Measurements from ENCODE around the gene PRKN. TPM values are rescaled to one million over a fixed set of nuclear protein-coding genes. Genes with fewer than 3 reads are reported as not detected.

The PRKN gene
- total RNA-seq, 2 experiments from 2014 or later: 0.63 TPM; not detected in 1

- no peak for DNase-seq
- H3K36me3 Mint-ChIP-seq (ENCODE audit: low read depth): no peaks in the 10 kb centered on the region
- ChIA-PET CTCF (no interaction called here), POLR2A (no interaction called here)
- H3K27ac Mint-ChIP-seq: no peak overlapping the region
- no peak for ATAC-seq
- no peaks in the 10 kb centered on the region for H3K4me1 Mint-ChIP-seq (ENCODE audit: low read depth)
- no peak overlapping the region for H3K4me3 Mint-ChIP-seq
- H3K27me3 Mint-ChIP-seq (ENCODE audit: low read depth): no peaks in the 10 kb centered on the region
- no peaks in the 10 kb centered on the region for H3K9me3 Mint-ChIP-seq (ENCODE audit: insufficient read depth)
Measured at GRCh38 chr6:162187168-162187935, 540.2 kb downstream of the PRKN start.

GRCh38 chr6:162184465-162184864 lies 543.1 kb downstream of the PRKN start:
- no peaks in the 10 kb centered on the region for H3K27me3 Mint-ChIP-seq (ENCODE audit: low read depth)
- CTCF ChIA-PET: no interaction called here
- no peak for ATAC-seq

GRCh38 chr6:162181741-162182401 lies 545.7 kb downstream of the PRKN start:
- ATAC-seq: no peak
- CTCF ChIA-PET: no interaction called here

More at GRCh38 chr6:162184465-162184864, 543.1 kb downstream of the PRKN start:
- POLR2A ChIA-PET: no interaction called here
- Mint-ChIP-seq H3K27ac (no peak overlapping the region), H3K36me3 (ENCODE audit: low read depth) (no peaks in the 10 kb centered on the region), H3K9me3 (ENCODE audit: insufficient read depth) (no peaks in the 10 kb centered on the region), H3K4me3 (no peak overlapping the region), H3K4me1 (ENCODE audit: low read depth) (peaks cover 2% of the 10 kb centered on the region)
- DNase-seq: no peak

GRCh38 chr6:162181111-162181510 lies 546.5 kb downstream of the PRKN start:
- CTCF ChIA-PET: no interaction called here
- DNase-seq (no peak), ATAC-seq (no peak)
- no peaks in the 10 kb centered on the region for H3K9me3 Mint-ChIP-seq (ENCODE audit: insufficient read depth)
- no peaks in the 10 kb centered on the region for H3K36me3 Mint-ChIP-seq (ENCODE audit: low read depth)
- H3K4me3 Mint-ChIP-seq: no peak overlapping the region
- H3K27ac Mint-ChIP-seq: no peak overlapping the region
- H3K4me1 Mint-ChIP-seq (ENCODE audit: low read depth): peaks cover 2% of the 10 kb centered on the region
- POLR2A ChIA-PET: no interaction called here
- no peaks in the 10 kb centered on the region for H3K27me3 Mint-ChIP-seq (ENCODE audit: low read depth)

More at GRCh38 chr6:162181741-162182401, 545.7 kb downstream of the PRKN start:
- Mint-ChIP-seq H3K36me3 (ENCODE audit: low read depth) (no peaks in the 10 kb centered on the region), H3K9me3 (ENCODE audit: insufficient read depth) (no peaks in the 10 kb centered on the region), H3K27ac (no peak overlapping the region), H3K4me1 (ENCODE audit: low read depth) (peaks cover 2% of the 10 kb centered on the region), H3K27me3 (ENCODE audit: low read depth) (no peaks in the 10 kb centered on the region), H3K4me3 (no peak overlapping the region)
- POLR2A ChIA-PET: no interaction called here
- DNase-seq: no peak

- H3K27me3 Mint-ChIP-seq (ENCODE audit: low read depth): no peaks in the 10 kb centered on the region
- no peaks in the 10 kb centered on the region for H3K9me3 Mint-ChIP-seq (ENCODE audit: insufficient read depth)
- no peaks in the 10 kb centered on the region for H3K36me3 Mint-ChIP-seq (ENCODE audit: low read depth)
- no peak for ATAC-seq
- CTCF ChIA-PET: no interaction called here
- peaks cover 2% of the 10 kb centered on the region for H3K4me1 Mint-ChIP-seq (ENCODE audit: low read depth)
- POLR2A ChIA-PET: no interaction called here
- no peak overlapping the region for H3K4me3 Mint-ChIP-seq
- no peak overlapping the region for H3K27ac Mint-ChIP-seq
- DNase-seq: no peak
Measured at GRCh38 chr6:162179196-162179951, 548.2 kb downstream of the PRKN start.

- POLR2A ChIA-PET: no interaction called here
- no peaks in the 10 kb centered on the region for H3K27me3 Mint-ChIP-seq (ENCODE audit: low read depth)
- H3K4me3 Mint-ChIP-seq: no peak overlapping the region
- CTCF ChIA-PET: no interaction called here
- peaks cover 2% of the 10 kb centered on the region for H3K4me1 Mint-ChIP-seq (ENCODE audit: low read depth)
- H3K27ac Mint-ChIP-seq: no peak overlapping the region
- H3K9me3 Mint-ChIP-seq (ENCODE audit: insufficient read depth): no peaks in the 10 kb centered on the region
- H3K36me3 Mint-ChIP-seq (ENCODE audit: low read depth): no peaks in the 10 kb centered on the region
- ATAC-seq (no peak), DNase-seq (no peak)
Measured at GRCh38 chr6:162178666-162179065, 548.9 kb downstream of the PRKN start.

GRCh38 chr6:162178266-162178665 lies 549.3 kb downstream of the PRKN start:
- no peaks in the 10 kb centered on the region for H3K27me3 Mint-ChIP-seq (ENCODE audit: low read depth)
- no peaks in the 10 kb centered on the region for H3K36me3 Mint-ChIP-seq (ENCODE audit: low read depth)
- no peak for DNase-seq
- H3K9me3 Mint-ChIP-seq (ENCODE audit: insufficient read depth): no peaks in the 10 kb centered on the region
- H3K27ac Mint-ChIP-seq: no peak overlapping the region
- ChIA-PET CTCF (no interaction called here), POLR2A (no interaction called here)
- no peak for ATAC-seq
- H3K4me1 Mint-ChIP-seq (ENCODE audit: low read depth): peaks cover 2% of the 10 kb centered on the region
- H3K4me3 Mint-ChIP-seq: no peak overlapping the region

- no peak overlapping the region for H3K27ac Mint-ChIP-seq
- H3K27me3 Mint-ChIP-seq (ENCODE audit: low read depth): no peaks in the 10 kb centered on the region
Measured at GRCh38 chr6:162177746-162178145, 549.8 kb downstream of the PRKN start.

GRCh38 chr6:162173466-162173865 lies 554.1 kb downstream of the PRKN start:
- ATAC-seq: no peak
- Mint-ChIP-seq H3K9me3 (ENCODE audit: insufficient read depth) (no peaks in the 10 kb centered on the region), H3K36me3 (ENCODE audit: low read depth) (no peaks in the 10 kb centered on the region), H3K4me1 (ENCODE audit: low read depth) (no peaks in the 10 kb centered on the region), H3K27ac (no peak overlapping the region), H3K27me3 (ENCODE audit: low read depth) (no peaks in the 10 kb centered on the region), H3K4me3 (no peak overlapping the region)
- ChIA-PET POLR2A (no interaction called here), CTCF (no interaction called here)
- DNase-seq: no peak

More at GRCh38 chr6:162177746-162178145, 549.8 kb downstream of the PRKN start:
- ATAC-seq: no peak
- H3K4me3 Mint-ChIP-seq: no peak overlapping the region
- no peaks in the 10 kb centered on the region for H3K9me3 Mint-ChIP-seq (ENCODE audit: insufficient read depth)
- peaks cover 2% of the 10 kb centered on the region for H3K4me1 Mint-ChIP-seq (ENCODE audit: low read depth)
- no peaks in the 10 kb centered on the region for H3K36me3 Mint-ChIP-seq (ENCODE audit: low read depth)
- no peak for DNase-seq
- ChIA-PET CTCF (no interaction called here), POLR2A (no interaction called here)

GRCh38 chr6:162165479-162165878 lies 562.1 kb downstream of the PRKN start:
- no peaks in the 10 kb centered on the region for H3K4me1 Mint-ChIP-seq (ENCODE audit: low read depth)
- no peaks in the 10 kb centered on the region for H3K36me3 Mint-ChIP-seq (ENCODE audit: low read depth)
- H3K27me3 Mint-ChIP-seq (ENCODE audit: low read depth): no peaks in the 10 kb centered on the region
- ATAC-seq: no peak
- POLR2A ChIA-PET: no interaction called here
- H3K4me3 Mint-ChIP-seq: no peak overlapping the region
- no peaks in the 10 kb centered on the region for H3K9me3 Mint-ChIP-seq (ENCODE audit: insufficient read depth)
- DNase-seq: no peak
- H3K27ac Mint-ChIP-seq: no peak overlapping the region
- CTCF ChIA-PET: no interaction called here

- Mint-ChIP-seq H3K9me3 (ENCODE audit: insufficient read depth) (no peaks in the 10 kb centered on the region), H3K27ac (no peak overlapping the region), H3K4me1 (ENCODE audit: low read depth) (no peaks in the 10 kb centered on the region), H3K4me3 (no peak overlapping the region), H3K36me3 (ENCODE audit: low read depth) (no peaks in the 10 kb centered on the region), H3K27me3 (ENCODE audit: low read depth) (no peaks in the 10 kb centered on the region)
- CTCF ChIA-PET: no interaction called here
- no peak for ATAC-seq
- POLR2A ChIA-PET: no interaction called here
- no peak for DNase-seq
Measured at GRCh38 chr6:162157167-162157870, 570.2 kb downstream of the PRKN start.

- ChIA-PET CTCF (no interaction called here), POLR2A (no interaction called here)
- Mint-ChIP-seq H3K27me3 (ENCODE audit: low read depth) (no peaks in the 10 kb centered on the region), H3K27ac (no peak overlapping the region), H3K36me3 (ENCODE audit: low read depth) (no peaks in the 10 kb centered on the region), H3K4me1 (ENCODE audit: low read depth) (no peaks in the 10 kb centered on the region), H3K4me3 (no peak overlapping the region), H3K9me3 (ENCODE audit: insufficient read depth) (no peaks in the 10 kb centered on the region)
- ATAC-seq (no peak), DNase-seq (no peak)
Measured at GRCh38 chr6:162156146-162156545, 571.4 kb downstream of the PRKN start.

All from activated CD8-positive, alpha-beta T cell treated with anti-CD3 and anti-CD28 coated beads, Interleukin-2, amount 10 ng/mL, durations not matched to agents 7 days and 5 days (primary cell).